HG03095 (cell line): Measurements from ENCODE around the gene ADARB1.
"Not testable (repeated sequence)": the region's sequence is repeated elsewhere in the genome, so short reads cannot be mapped to it uniquely, and the experiment has no call there.

ENCODE experiments used
- ATAC-seq: cut with Tn5 transposase; IDR thresholded peaks from one replicate; pipeline ENCODE4 v1.9.1; 2021; ENCODE audit warnings: moderate library complexity; ENCODE audit not compliant: unreplicated experiment

The ADARB1 gene, protein sequence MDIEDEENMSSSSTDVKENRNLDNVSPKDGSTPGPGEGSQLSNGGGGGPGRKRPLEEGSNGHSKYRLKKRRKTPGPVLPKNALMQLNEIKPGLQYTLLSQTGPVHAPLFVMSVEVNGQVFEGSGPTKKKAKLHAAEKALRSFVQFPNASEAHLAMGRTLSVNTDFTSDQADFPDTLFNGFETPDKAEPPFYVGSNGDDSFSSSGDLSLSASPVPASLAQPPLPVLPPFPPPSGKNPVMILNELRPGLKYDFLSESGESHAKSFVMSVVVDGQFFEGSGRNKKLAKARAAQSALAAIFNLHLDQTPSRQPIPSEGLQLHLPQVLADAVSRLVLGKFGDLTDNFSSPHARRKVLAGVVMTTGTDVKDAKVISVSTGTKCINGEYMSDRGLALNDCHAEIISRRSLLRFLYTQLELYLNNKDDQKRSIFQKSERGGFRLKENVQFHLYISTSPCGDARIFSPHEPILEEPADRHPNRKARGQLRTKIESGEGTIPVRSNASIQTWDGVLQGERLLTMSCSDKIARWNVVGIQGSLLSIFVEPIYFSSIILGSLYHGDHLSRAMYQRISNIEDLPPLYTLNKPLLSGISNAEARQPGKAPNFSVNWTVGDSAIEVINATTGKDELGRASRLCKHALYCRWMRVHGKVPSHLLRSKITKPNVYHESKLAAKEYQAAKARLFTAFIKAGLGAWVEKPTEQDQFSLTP

DNA sequence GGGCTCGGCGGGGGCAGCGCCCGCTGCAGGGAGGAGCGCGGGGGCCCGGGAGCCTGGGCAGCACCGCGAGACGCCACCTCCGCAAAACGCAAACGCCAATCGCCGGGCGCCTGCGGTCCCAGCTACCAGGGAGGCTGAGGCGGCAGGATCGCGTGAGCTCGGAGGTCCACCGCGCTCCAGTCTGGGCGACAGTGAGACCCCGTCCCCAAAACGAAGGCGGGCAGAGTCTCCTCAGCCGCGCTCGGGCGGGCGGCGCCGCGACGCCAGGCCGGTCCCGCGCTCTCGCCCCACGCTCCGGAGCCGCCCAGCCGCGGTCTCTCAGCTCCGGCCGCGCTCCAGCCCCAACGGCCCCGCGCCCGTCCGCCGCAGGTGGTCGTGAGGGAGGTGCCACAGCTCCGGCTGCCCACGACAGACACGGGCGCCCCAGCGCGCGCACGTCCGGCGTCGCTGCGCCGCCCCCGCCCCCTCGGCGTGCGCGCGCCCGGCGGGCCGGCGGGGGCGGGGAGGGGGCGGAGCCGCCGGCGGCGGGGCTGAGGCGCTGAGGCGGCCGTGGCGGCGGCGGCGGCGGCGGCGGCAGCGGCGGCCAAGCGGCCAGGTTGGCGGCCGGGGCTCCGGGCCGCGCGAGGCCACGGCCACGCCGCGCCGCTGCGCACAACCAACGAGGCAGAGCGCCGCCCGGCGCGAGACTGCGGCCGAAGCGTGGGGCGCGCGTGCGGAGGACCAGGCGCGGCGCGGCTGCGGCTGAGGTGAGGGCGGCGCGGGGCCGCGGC lies at the start of gene ADARB1:
Gene ADARB1, plus strand, starts transcription at position 533 of the 770 bp plus-strand sequence. CDS start 97,077 bp downstream, outside the sequence.
- no peak for ATAC-seq

DNA sequence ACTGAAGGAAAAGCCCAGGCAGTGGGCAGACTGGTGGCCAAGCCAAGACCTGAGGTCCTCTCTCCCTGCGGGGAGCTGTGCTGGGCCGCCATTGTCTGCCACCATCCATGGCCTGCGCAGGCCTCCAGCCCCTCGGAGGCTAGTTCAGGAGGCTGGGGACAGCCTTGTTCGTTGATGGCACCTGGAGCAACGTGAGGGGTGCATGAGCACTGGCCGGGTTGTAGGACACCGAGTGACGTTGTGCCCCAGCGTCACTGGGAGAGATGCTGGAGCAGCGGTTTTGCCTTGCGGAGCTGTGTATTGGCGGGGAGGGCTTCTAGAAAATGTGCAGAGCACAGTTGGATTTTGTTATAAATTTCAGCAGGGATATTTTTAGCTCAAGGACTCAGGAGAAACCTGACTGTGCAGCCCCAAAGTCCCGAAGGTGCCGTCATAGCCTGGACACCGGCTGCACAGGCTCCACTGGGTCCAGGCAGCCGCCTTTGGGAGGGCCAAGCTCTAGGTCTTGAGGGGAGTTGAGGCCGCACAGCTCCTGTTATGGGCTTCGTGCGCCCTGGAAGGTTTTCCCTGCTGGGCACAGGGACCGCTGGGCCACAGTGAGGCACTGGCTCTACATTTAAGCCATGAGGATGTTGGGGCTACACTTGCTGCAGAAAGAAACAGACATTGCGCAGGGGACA lies 48.2 kb upstream of the ADARB1 start:
- no peak for ATAC-seq

DNA sequence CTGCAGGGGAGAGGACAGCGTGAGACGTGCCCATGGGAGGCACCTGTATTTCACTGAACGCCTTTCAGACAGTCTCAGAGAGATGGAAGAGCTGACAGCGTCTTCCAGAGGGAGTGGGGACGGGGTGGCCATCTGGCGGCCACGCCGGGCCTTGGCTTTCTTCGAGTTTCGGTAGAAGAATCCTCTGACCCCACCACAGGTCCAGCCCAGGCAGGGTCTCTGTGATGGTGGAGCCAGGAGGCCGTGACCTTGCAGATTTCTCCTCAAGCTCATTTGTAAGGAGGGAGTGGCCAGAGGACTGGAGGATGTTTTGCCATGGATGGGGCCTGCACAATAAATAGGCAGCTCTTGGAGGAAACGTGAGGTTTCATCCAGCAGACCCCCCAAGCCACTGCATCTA lies 47.6 kb upstream of the ADARB1 start:
- no peak for ATAC-seq

DNA sequence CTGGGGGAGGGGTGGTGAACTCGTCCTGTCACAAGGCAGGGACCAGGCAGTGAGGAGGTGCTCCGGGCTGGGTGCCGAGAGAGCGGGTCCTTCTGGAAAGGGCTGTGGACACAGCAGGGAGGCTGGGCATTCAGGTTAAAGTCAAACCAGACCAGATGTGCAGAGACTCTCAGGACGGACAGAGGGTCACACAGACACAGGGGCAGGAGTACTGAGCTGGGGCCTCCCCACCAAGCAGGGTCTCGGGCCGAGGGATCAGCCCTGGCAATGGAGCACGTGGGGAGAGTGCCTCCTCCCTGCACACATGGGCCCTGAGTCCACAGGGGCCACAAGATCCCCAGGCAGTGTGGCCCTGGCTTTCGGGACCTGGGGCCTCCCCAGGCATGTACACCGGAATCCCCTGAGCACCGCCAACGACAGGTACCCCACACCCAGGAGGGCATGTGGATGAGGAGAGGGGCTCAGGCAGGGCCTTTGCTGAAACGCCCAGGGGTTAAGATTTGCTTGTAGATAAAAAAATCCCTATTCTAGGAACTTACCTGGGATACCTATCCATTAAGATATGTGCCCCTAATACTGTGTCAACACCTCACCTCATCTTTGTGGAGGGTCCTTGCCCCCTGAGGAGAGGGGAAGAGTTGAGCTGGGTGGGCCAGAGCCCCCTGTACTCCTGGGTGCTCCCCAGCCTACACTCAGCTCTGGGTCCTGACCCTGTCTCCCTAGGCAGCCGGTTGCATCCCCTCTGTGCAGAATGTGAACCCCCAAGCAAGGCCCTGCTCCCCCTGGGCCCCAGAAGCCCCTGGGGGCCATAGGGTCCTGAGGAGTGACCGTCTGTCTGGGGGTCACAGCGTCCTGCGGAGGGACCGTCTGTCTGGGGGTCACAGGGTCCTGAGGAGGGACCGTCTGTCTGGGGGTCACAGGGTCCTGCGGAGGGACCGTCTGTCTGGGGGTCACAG lies 46.9 kb upstream of the ADARB1 start:
- no peak for ATAC-seq

DNA sequence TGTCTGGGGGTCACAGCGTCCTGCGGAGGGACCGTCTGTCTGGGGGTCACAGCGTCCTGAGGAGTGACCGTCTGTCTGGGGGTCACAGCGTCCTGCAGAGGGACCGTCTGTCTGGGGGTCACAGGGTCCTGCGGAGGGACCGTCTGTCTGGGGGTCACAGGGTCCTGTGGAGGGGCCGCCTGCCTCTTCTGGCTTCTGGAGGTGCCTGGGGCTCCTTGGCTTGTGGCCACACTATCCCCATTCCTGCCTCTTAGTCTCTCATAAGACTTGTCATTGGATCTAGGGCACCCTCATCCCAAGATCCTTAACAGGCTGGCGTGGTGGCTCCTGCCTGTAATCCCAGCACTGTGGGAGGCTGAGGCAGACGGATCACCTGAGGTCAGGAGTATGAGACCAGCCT lies 45.7 kb upstream of the ADARB1 start:
- not testable (repeated sequence) for ATAC-seq

DNA sequence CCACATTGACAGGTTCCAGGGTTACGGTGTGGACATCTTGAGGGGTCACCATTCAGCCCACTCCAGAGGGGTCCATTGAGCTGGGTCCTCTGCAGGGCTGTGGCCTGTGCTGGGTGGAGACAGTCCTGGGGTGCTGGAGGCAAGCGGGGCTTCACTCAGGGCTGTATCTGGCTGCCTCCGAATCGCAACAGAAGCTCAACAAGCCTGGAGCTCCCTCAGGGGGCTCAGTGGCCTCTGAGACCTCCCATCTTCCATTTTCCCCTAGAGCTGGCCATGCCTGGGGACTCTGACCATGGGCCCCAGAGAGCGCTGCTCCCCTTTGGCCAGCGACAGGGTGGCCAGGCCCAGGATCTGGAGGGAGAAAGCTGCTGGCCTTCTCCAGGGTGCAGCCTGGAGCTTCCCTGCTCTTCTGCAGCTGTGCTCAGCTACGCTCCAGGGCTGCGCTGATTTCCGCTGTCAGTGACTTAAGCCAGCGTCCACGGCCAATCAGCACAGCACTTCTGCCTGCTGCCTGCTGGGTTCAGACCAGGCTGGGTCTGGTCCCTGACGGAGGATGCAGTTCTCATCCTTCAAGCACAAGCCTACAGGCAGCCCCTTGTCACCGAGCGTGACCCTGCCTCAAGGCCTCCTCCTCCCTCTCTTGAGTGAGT lies 45.0 kb upstream of the ADARB1 start:
- ATAC-seq = no peak

DNA sequence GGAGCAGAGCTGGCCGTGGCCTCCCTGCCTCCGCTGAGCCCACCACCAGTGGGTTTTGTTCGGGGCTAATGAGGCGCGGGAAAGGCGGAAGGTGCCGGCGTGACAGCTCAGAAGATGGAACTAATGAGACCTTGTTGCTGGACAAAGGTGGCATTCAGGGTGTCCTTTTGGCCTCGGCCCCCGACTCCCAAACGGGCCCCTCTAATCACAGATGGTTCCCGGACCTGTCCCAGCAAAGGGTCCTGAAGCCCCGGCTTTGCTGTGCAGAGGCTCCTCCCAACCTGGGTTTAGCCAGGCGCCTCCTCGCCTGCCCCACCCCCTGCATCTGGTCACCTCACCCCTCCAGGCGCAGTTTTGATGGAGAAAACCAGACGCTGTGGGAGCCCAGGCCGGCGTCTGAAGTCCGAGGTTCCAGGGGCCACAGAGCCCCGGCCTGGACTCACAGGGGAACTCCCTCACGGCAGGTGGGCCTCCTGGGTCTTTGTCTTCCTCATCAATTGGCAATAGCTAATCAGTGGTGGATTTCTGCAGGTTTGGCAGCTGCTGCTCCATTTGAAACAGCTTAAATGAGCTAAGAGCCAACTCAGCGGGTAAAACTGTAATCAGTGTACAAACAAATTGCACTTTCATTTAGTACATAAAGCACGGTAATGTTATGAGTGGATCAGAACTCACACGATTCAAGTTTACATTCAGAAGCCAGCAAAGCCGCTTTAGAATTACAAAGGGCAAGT lies 44.3 kb upstream of the ADARB1 start:
- no peak for ATAC-seq

DNA sequence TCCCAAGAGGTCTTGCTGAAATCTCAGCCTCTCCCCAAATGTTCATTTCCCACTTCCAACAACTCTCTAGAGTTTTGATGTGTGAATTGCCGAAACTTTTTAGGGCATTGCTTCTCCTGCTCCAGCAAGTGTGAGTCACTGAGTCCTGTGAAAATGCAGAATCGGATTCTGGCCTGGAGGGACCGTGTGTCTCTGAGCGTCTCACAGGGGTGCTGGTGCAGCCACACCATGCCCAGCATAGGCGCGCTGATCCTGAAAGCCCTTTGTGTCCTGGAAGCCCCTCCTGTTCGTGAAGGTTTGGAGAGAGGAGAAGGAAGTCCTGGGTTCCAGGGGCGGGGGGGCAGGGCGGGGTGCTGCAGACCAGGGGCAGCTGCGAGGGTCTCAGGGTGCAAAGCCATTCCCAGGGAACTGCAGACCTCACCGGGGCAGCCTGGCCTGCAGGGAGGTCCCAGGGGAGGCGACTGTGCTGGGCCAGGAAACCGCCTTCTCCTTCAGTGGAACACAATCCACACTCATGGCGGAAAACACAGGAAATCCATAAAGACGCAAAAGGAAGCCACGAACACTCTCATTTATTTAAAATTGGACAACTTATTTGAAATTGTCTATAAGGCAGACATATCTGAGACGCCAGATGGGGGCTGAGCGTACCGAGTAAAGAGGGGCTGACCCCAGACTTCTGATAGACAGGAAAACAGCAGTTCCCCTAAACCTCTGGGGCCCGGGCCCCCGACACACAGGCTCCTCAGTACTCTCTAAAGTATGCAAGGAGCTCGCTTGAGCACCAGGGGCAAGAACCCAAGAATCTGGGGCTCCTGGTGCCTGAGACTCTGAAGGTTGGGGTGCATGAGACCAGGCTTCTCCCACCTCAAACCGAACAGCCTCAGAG lies 43.5 kb upstream of the ADARB1 start:
- ATAC-seq = no peak

DNA sequence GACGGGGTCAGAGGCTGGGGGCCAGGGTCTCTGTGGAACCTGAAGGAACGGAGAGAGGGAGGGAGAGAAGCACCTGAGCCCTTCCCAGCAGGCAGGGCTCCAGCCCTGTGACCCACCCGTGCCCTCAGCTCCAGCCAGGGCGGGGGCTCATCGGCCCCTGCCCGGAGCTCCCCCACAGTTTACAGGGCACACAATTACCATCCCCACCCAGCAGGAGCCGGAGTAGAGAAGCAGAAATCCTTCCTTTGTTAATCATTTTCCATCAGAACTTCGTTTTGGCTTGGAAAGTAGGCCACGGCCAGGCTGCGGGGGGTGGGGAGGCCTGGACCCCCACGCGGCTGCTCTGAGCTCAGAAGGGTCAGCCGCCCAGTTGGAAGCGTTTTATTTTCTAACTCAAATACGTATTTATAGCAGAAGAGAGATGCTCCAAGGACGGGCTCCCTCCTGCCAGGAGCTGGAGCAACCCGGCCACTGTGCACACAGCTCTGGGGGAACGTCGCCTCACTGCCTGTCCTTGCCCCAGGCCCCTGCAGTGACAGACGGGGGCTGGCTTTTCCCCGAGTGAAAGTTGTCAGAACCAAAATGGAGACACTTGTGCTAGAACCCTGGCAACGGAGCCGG lies 42.7 kb upstream of the ADARB1 start:
- no peak for ATAC-seq

DNA sequence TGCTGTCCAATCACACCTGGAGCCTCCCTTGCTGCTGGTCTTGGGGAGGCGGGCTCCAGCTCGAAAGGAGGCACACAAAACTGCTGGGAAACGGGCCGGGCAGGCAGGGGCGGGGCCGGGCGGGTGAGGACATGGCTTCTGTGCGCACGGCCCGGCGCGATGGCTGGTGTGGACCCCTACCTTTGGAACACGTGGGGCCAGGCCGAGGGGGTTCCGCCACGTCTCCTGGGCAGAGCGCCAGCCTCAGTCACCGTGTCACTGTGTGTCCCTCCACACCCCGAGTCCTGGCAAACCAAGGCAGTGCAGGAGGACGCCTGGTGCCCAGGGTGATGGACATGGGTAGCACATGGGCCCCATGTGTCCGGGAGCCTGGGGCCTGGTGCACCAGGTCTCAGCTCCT lies 42.0 kb upstream of the ADARB1 start:
- no peak for ATAC-seq

DNA sequence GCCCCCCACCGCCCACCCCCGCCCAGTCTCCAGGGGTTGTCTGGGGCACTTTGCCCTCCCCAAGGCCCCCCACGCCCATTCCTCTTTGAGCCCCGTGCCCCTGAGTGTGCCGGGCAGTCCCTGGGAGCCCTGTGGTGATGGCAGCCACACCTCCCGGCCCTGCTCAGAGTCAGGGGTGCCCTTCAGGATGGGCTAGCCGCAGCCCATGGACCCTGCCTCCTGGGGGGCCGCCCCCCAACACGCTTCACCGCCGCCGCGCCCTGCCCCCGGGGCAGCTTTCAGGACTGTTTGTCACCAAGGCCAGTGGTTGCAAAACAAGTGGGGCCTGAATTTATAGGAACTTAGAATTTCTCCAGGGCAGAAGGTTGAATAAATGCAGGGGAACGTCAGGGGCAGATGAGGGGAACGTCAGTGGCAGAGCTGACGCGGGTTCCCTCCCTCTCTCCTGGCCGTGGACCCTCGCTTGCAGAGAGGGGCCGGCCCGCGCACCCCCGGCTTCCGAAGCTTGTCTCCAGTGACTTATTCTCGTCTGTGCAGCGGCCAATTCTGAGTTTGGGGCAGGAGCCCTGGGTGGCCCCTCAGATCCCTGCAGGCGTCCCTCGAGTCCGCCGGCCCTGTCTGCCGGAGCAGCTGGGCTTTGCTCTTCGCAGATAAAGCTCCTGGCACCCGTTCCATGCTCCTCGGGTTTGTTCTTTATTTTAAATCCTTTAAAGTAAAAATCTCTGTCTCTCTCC lies 41.2 kb upstream of the ADARB1 start:
- no peak for ATAC-seq

DNA sequence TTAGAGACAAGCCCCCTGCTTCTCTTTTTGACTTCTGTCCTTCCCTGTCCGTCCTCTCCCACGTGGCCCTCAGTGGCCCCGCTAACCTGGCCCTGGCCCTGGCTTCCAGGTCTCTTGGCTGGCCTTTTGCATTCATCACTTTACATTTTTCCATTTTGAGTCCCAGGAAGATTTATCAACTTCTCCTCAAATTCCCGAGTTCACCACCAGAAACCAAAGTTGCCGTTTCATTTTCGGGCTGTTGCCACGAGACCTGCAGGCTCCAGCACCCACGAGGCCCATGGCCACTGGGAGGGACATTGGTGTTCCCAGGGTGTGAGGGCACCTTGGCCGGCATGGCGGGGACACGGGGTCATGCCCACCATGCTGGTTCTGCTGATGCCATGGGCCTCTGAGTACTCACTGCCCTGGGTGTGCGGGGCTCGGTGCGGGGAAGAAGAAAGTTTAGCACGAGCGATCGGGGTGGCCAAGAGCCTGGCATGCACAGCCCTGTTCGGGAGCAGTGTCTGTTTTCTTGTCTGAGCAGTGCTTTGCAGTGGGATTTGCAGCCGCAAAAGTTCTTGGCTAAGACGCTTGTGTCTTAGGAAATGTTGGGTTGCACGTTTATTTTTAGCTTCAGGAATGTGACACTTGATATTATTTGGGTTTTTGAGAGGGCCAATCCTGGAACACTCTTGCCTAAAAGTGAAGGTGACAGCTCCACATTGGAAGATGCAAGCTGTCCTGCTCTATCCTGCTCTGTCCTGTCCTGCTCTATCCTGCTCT lies 40.4 kb upstream of the ADARB1 start:
- ATAC-seq = no peak

DNA sequence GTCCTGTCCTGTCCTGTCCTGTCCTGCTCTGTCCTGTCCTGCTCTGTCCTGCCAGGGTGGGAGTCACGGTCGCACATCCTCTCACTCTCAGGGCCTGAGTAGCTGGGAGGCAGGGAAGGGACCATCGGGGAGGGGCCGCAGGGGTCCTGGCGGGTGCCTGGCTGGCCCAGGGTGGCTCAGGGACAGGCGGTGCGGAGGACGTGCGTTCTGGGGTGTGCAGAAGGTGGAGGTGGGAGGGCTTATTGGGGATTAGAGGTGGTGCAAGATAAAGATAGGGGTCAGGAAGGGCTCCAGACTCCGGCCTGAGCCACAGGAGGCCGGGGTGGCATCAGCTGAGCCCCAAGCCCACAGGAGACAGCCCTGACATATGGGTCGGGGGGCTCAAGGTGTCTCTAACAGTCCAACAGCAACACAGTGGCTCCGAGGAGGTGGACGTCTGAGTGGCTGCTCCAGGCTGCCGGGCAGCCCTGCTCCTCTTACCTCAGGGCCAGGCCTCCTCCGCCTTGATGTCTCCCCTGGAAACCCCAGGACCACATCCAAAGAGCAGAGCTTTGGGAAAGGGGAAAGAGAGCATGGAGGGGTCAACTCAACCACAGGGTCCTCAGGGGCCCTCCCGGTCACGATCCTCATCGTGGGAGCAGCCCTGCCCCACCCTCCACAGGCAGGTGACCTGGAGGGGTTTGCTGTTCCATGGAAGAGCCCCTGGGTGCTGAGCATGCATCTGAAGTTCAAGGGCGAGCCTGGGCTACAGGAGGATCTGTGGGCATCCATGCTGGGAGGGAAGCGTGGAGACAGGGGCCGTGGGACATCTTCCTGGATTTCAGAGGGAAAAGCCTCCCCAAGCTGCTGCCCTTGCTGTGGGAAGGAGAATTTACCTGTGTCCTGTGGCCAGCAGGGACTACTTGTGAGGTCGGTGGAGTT lies 39.6 kb upstream of the ADARB1 start:
- ATAC-seq = no peak

DNA sequence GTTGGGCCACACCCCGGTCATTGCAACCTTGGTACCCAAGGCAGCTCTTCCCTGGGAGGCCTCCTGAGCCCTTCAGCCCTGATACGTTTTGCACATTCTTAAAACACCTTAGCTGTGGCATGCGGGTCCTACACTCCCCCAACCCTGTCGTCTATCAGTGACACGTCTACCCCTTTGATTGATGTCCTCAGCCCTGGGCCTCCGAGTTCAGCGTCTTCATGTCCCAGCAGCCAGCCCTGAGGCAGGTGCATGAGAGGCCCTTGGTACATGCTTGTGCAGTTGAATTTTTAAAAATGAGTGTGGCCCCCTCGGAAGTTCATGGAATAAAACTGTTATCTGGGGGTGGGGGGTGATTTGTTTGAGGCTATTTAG lies 38.9 kb upstream of the ADARB1 start:
- no peak for ATAC-seq

DNA sequence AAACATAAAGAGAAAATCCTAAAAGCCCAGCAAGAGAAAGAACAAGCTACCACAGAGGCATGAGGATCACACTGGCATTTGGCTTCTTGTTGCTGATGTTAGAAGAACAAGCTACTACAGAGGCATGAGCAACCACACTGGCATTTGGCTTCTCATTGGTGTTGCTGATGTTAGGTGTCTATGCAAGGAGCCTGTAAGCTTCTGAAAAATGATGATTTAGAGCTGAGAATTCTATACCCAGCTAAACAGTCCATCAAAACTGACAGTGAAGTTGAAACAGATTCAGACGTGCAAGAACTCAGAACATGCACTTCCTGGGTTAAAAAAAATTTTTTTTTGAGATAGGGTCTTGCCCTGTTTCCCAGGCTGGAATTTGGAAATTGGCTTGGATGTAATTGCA lies 37.8 kb upstream of the ADARB1 start:
- no peak for ATAC-seq
